ENCODE data around the gene UFD1. TPM values are rescaled to one million over a fixed set of nuclear protein-coding genes. Genes with fewer than 3 reads are reported as not detected.

The UFD1 gene
- total and polyA plus RNA-seq, 2 of the 13 experiments (the other 11 are each of a cell fraction or from before 2014, with no cell fraction given), result 47.9 to 51.1 TPM

GRCh38 chr22:19479355-19480172, 571 bp upstream of the UFD1 start, which contains the start of gene CDC45 (continued):
- TF ChIP-seq PAXIP1 (CRISPR knock-in tag; conservative IDR thresholded peaks at IDR 0.05) (0 out of 2 replicates have a peak, but pooled peaks have one; percentile 9), ZNF770 (CRISPR knock-in tag; IDR thresholded peaks at IDR 0.05) (no peak), CAMTA2 (CRISPR knock-in tag; IDR thresholded peaks at IDR 0.05; ENCODE audit: borderline replicate concordance) (no peak), DMAP1 (CRISPR knock-in tag; IDR thresholded peaks at IDR 0.05) (peak; percentile 52; the same call in 1 of the 2 replicates), KLF15 (CRISPR knock-in tag; IDR thresholded peaks at IDR 0.05; ENCODE audit: borderline replicate concordance) (no peak), NR2F2 (IDR thresholded peaks at IDR 0.05; ENCODE audit: borderline replicate concordance, low read depth) (no peak), SNAPC5 (CRISPR knock-in tag; IDR thresholded peaks at IDR 0.05; ENCODE audit: borderline replicate concordance) (no peak), ZNF138 (CRISPR knock-in tag; IDR thresholded peaks at IDR 0.05; ENCODE audit: low read depth) (no peak), ZNF569 (CRISPR knock-in tag; IDR thresholded peaks at IDR 0.05; ENCODE audit: borderline replicate concordance) (no peak), ZNF740 (CRISPR knock-in tag; IDR thresholded peaks at IDR 0.05) (no peak), NFYB (CRISPR knock-in tag; IDR thresholded peaks at IDR 0.05) (peak; percentile 90), DNMT3B (CRISPR knock-in tag; conservative IDR thresholded peaks at IDR 0.05) (no peak), PITX1 (CRISPR knock-in tag; IDR thresholded peaks at IDR 0.05) (no peak), ZBTB7B (CRISPR knock-in tag; IDR thresholded peaks at IDR 0.05) (peak; percentile 12; the same call in 1 of the 2 replicates), GATAD2A (CRISPR knock-in tag; IDR thresholded peaks at IDR 0.05) (no peak), ZNF576 (CRISPR knock-in tag; IDR thresholded peaks at IDR 0.05) (no peak), PATZ1 (CRISPR knock-in tag; IDR thresholded peaks at IDR 0.05) (peak; percentile 18), CSRNP1 (CRISPR knock-in tag; IDR thresholded peaks at IDR 0.05) (0 out of 2 replicates have a peak, but pooled peaks have one; percentile 74), EEA1 (CRISPR knock-in tag; IDR thresholded peaks at IDR 0.05; ENCODE audit: borderline replicate concordance) (0 out of 2 replicates have a peak, but pooled peaks have one; percentile 6)

All from HepG2 (cell line).